ENCODE measurements around the gene FAM89A.

The FAM89A gene

DNA sequence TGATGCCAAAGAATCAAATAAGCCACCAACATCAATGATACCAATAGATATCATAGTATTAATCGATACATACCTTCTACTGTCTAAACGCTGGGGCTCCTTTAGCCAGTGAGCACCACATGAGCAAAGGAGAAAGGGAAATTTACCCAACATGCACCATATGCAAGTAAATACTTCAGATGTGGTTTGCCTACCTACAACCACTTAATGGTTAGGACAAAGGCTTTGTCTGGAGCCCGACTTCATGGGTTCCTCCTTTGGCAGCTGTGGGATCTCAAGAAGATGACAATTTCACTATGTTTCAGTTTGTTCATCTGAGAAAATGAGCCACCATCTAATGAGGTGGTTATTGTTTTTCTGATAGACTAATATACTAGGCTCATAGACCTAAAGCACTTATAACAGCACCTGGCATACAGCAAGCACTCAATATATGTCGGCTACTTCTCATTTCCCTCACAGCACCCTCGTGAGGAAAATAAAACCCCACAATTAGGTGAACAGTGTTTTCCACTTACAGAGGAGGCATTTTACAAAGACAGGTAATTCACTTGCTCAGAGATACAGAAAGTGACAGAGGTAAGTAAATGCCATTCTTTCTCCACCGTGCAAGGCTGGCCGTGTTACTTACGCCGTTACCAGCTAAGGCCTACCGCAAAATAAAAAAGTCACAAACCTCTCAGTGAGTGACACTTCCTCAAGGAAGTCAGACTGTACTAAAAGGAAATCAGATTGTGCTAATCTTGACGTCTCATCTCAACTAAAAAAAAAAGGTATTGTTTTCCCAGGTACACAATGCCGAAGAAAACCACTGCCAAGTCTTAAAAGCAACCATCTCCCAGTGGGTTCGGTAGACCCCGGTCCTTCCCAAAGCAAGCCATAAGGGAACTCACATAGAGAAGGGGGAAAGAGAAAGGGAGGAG, 63.0 kb downstream of the FAM89A start:
- Mint-ChIP-seq H3K4me3 (no peak overlapping the region), H3K27ac (peak overlapping the region; percentile 93), H3K4me1 (peaks cover 44% of the 10 kb centered on the region), H3K9me3 (no peaks in the 10 kb centered on the region), H3K36me3 (peaks cover 22% of the 10 kb centered on the region)
- DNase-seq (ENCODE audit: low spot score in 2 of 2) (peak in 1 of 2 donors; percentile 55), ATAC-seq (no peak)

DNA sequence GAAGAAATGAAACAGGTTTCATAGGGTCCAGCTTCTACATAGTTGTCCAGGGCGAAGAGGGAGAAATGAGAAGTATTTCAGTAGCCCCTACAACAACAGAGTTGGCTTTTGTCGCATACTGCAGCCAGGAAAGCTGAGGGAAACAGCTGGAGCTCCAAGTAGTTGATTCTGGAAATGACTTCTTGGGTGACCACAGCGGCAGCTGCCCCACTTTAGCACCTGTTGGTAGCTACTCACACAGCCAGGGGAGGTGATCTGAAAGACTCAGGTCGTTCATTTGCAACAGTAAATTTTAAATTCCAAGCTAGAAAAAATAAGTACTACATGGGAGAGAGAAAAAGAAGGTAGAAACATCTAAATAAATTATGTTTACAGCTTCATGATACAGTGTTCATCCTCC, 63.7 kb downstream of the FAM89A start:
- H3K4me1 Mint-ChIP-seq: peaks cover 51% of the 10 kb centered on the region
- H3K4me3 Mint-ChIP-seq: no peak overlapping the region
- no peak for DNase-seq (ENCODE audit: low spot score in 2 of 2)
- ATAC-seq: no peak
- peak overlapping the region; percentile 93 for H3K27ac Mint-ChIP-seq
- no peaks in the 10 kb centered on the region for H3K9me3 Mint-ChIP-seq
- H3K36me3 Mint-ChIP-seq: peaks cover 22% of the 10 kb centered on the region

DNA sequence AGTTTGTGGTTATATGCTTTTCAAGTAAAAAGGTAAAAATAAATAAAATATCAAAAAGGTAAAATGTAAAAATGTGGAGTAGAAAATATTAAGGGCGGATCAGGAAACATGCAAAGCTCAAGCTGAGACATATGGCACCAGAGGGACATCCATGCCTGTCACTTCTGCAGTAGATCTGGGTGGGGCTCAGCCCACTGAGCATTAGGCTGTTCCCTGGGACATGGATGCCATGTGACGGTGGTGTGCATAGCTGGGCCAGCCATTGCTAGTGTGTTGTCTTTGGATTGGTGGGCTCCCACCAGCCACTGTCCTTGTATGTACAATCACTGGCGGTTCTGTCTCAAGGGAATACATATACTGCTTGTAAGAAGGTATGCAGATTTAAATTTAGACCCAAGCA, 64.4 kb downstream of the FAM89A start:
- ATAC-seq (no peak), DNase-seq (ENCODE audit: low spot score in 2 of 2) (no peak)
- H3K4me1 Mint-ChIP-seq: peaks cover 52% of the 10 kb centered on the region
- peak overlapping the region; percentile 93 for H3K27ac Mint-ChIP-seq
- peaks cover 22% of the 10 kb centered on the region for H3K36me3 Mint-ChIP-seq
- no peaks in the 10 kb centered on the region for H3K9me3 Mint-ChIP-seq
- H3K4me3 Mint-ChIP-seq: no peak overlapping the region

DNA sequence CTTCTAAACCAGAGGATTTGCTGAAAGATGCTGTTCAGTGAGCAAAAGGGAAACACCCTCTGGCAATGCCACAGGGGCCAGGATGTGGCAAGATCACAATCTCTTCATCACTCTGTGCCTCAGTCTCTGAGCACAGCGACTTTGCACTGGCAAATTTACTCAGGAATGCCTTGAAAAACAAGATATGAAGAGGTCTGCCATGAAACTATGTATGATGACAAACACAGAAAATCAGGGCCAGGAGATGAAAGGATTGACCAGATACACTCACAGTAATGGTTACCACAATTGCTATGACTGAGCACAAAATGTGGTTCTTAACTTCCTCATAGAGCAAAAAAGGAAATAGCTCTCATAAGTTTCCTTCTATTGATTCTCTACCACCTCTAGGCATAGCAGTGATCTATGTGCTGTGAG, 67.2 kb downstream of the FAM89A start:
- Mint-ChIP-seq H3K4me1 (peaks cover 70% of the 10 kb centered on the region), H3K27ac (peak overlapping the region; percentile 82), H3K9me3 (no peaks in the 10 kb centered on the region), H3K36me3 (peaks cover 14% of the 10 kb centered on the region), H3K4me3 (peak overlapping the region; percentile 33)
- DNase-seq (ENCODE audit: low spot score in 2 of 2) (peak; percentile 21 to 70), ATAC-seq (peak; percentile 92)

DNA sequence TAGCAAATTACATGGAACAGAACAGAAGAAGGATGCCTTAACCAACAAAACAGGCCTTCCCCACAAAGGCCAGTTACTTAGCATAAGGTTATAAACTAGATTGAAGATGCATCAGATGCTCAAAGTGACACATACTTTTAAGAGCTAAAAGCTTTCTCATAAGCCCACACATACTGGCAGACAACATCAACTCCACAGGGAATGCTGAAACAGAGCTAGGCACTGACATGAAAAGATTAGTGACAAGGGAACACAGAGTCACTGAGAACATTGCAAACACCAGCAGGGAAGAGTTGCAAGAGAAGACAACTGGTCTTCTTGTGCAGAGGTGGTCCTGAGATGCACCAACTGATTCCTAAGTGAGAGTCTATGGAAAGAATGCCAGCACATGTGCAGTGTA, 68.3 kb downstream of the FAM89A start:
- Mint-ChIP-seq H3K36me3 (peaks cover 7% of the 10 kb centered on the region), H3K4me1 (peaks cover 61% of the 10 kb centered on the region), H3K4me3 (no peak overlapping the region), H3K9me3 (no peaks in the 10 kb centered on the region), H3K27ac (no peak overlapping the region)
- no peak for DNase-seq (ENCODE audit: low spot score in 2 of 2)
- ATAC-seq: no peak

DNA sequence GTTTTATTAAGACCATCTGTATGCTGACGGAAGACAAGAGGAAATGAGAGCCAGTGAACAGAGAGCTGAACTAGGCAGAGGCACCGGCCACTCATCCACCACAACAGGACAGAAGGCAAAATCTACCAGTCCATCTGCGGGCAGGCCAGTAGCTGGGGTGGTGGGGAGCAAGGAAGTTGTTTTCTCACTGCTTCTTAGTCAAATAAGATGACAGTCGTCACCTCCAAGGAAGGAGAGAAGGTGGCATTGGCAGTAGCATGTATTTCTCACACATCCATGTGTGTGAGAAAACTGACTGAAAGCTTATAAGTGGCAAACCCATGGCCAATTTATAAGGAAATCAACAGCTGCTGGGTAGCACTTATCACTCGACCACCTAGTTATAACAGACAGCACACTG, 69.6 kb downstream of the FAM89A start:
- H3K4me1 Mint-ChIP-seq: peaks cover 51% of the 10 kb centered on the region
- DNase-seq (ENCODE audit: low spot score in 2 of 2) (no peak), ATAC-seq (no peak)
- no peak overlapping the region for H3K4me3 Mint-ChIP-seq
- no peaks in the 10 kb centered on the region for H3K9me3 Mint-ChIP-seq
- peaks cover 2% of the 10 kb centered on the region for H3K36me3 Mint-ChIP-seq
- peak overlapping the region; percentile 76 for H3K27ac Mint-ChIP-seq

Measured in stimulated activated effector memory CD8-positive, alpha-beta T cell treated with anti-CD3 and anti-CD28 coated beads, Interleukin-12 subunit alpha, Interleukin-12 subunit beta, amount 100 ng/mL, for 72 hours (primary cell).